Testis (tissue), 2 donors: ENCODE results near the gene TRUB2.

Experiments used
- POLR2A ChIP-seq: fragments of 450-650 bp; IDR thresholded peaks from one replicate; pipeline ENCODE4 v1.6.1; 2017; ENCODE audit warnings: antibody characterized with exemption, mild to moderate bottlenecking, moderate library complexity
- TF ChIP-seq, protein P1 (sequence below), 3 experiments: fragments of 450-650 bp in 2 of 3; fragments of 200-600 bp in 1 of 3; sonication (generic) in 1 of 3; IDR thresholded peaks; one replicate each; pipeline ENCODE4 v1.5.1; 2016 to 2019; ENCODE audit warnings: antibody characterized with exemption in 3 of 3, mild to moderate bottlenecking in 2 of 3, moderate library complexity in 1 of 3

DNA sequence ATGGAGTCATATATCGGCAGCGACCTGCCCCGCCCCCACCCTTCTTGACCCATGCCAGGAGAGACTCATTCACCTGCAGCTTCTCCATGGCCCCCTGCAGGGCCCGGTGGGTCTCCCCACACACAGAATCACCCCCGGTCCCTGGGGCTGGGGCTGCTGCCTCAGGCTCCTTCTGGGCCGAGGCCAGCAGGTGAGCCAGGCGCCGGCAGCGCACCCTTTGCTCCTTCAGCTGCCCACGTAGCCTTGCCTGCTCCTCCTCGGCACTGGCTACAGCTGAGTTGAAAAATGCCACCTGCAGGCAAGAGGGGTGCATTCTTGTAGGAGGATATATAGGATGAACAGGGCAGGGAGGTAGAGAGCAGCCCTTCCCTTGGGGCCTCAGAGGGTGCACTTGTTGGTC, 64.3 kb downstream of the TRUB2 start:
- TF ChIP-seq, protein P1, sequence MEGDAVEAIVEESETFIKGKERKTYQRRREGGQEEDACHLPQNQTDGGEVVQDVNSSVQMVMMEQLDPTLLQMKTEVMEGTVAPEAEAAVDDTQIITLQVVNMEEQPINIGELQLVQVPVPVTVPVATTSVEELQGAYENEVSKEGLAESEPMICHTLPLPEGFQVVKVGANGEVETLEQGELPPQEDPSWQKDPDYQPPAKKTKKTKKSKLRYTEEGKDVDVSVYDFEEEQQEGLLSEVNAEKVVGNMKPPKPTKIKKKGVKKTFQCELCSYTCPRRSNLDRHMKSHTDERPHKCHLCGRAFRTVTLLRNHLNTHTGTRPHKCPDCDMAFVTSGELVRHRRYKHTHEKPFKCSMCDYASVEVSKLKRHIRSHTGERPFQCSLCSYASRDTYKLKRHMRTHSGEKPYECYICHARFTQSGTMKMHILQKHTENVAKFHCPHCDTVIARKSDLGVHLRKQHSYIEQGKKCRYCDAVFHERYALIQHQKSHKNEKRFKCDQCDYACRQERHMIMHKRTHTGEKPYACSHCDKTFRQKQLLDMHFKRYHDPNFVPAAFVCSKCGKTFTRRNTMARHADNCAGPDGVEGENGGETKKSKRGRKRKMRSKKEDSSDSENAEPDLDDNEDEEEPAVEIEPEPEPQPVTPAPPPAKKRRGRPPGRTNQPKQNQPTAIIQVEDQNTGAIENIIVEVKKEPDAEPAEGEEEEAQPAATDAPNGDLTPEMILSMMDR (IDR thresholded peaks at IDR 0.05): no peak
- no peak for TF ChIP-seq POLR2A
